H1 (cell line): ENCODE data around the gene ZFR.

Source experiments
- CHD1 ChIP-seq: IDR thresholded peaks from 2 replicates; pipeline ENCODE4 v1.6.1; 2012; ENCODE audit warnings: low read depth, low read length, improper control_type of control experiment
- EP300 ChIP-seq, 2 experiments: IDR thresholded peaks; 1 replicate in 1 of 2; 2 replicates in 1 of 2; pipeline ENCODE4 v1.6.1; 2011 to 2012; ENCODE audit warnings: low read depth in 2 of 2, low read length in 2 of 2, mild to moderate bottlenecking in 2 of 2, borderline replicate concordance in 1 of 2, inconsistent platforms in 1 of 2, moderate library complexity in 1 of 2
- POLR2A ChIP-seq, 2 experiments: IDR thresholded peaks; 1 replicate in 1 of 2; 2 replicates in 1 of 2; pipeline ENCODE4 v1.6.1; 2011; ENCODE audit warnings: low read depth in 2 of 2, low read length in 2 of 2, mild to moderate bottlenecking in 2 of 2; ENCODE audit errors: control extremely low read depth in 1 of 2
- SP2 ChIP-seq: IDR thresholded peaks from 2 replicates; pipeline ENCODE4 v1.6.1; 2012; ENCODE audit warnings: mild to moderate bottlenecking, low read length, inconsistent platforms
- SUZ12 ChIP-seq: fragments of 200-600 bp; sonication (generic); IDR thresholded peaks from 2 replicates; pipeline ENCODE4 v1.6.1; 2012; ENCODE audit warnings: mild to moderate bottlenecking, inconsistent platforms, low read length, moderate library complexity, mixed read lengths
- TAF1 ChIP-seq: IDR thresholded peaks from 2 replicates; pipeline ENCODE4 v1.6.1; 2011; ENCODE audit warnings: mild to moderate bottlenecking, low read depth, low read length
- YY1 ChIP-seq: IDR thresholded peaks from 2 replicates; pipeline ENCODE4 v1.6.1; 2011; ENCODE audit warnings: low read depth, mild to moderate bottlenecking, low read length
- TF ChIP-seq, protein P1 (sequence below), 3 experiments: IDR thresholded peaks; 1 replicate in 2 of 3; 2 replicates in 1 of 3; pipeline versions ENCODE4 v1.5.1 to v1.6.1; 2011; ENCODE audit warnings: low read length in 3 of 3, mild to moderate bottlenecking in 3 of 3, inconsistent platforms in 2 of 3, low read depth in 1 of 3, moderate library complexity in 1 of 3; ENCODE audit not compliant: insufficient read depth in 1 of 3; ENCODE audit errors: control extremely low read depth in 1 of 3

- TF ChIP-seq, protein P1, sequence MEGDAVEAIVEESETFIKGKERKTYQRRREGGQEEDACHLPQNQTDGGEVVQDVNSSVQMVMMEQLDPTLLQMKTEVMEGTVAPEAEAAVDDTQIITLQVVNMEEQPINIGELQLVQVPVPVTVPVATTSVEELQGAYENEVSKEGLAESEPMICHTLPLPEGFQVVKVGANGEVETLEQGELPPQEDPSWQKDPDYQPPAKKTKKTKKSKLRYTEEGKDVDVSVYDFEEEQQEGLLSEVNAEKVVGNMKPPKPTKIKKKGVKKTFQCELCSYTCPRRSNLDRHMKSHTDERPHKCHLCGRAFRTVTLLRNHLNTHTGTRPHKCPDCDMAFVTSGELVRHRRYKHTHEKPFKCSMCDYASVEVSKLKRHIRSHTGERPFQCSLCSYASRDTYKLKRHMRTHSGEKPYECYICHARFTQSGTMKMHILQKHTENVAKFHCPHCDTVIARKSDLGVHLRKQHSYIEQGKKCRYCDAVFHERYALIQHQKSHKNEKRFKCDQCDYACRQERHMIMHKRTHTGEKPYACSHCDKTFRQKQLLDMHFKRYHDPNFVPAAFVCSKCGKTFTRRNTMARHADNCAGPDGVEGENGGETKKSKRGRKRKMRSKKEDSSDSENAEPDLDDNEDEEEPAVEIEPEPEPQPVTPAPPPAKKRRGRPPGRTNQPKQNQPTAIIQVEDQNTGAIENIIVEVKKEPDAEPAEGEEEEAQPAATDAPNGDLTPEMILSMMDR (IDR thresholded peaks at IDR 0.05; ENCODE audit: control extremely low read depth in 1 of 3, insufficient read depth in 1 of 3, low read depth in 1 of 3, low read length in 3 of 3): no peak
- TF ChIP-seq POLR2A (IDR thresholded peaks at IDR 0.05; ENCODE audit: control extremely low read depth in 1 of 2, low read depth in 2 of 2, low read length in 2 of 2): no peak
- TF ChIP-seq SP2: no peak
- no peak for TF ChIP-seq CHD1
- no peak for TF ChIP-seq TAF1
- TF ChIP-seq SUZ12: no peak
- no peak for TF ChIP-seq EP300 (IDR thresholded peaks at IDR 0.05; ENCODE audit: borderline replicate concordance in 1 of 2, low read depth in 2 of 2, low read length in 2 of 2)
- TF ChIP-seq YY1: no peak
Observed at GRCh38 chr5:32392039-32392438, 52.5 kb downstream of the ZFR start.
